Fibroblast of lung (primary cell): ENCODE results near the gene OR51L1. TPM values are rescaled to one million over a fixed set of nuclear protein-coding genes. Genes with fewer than 3 reads are reported as not detected.

Source experiments
- DNase-seq, 2 donors: peaks; one replicate each; pipeline versions ENCODE4 v3.0.0 to v3.0.0-alpha.2; 2010; ENCODE audit warnings: low read depth in 2 of 2
- H2AFZ ChIP-seq: 2 replicates; pipeline ENCODE4 v1.5.1; 2012; ENCODE audit warnings: low read length, control low read depth, inconsistent platforms
- H3K27ac ChIP-seq: 2 replicates; pipeline ENCODE4 v1.5.1; 2011; ENCODE audit warnings: low read length, control low read depth; ENCODE audit not compliant: insufficient read depth
- H3K27me3 ChIP-seq: 2 replicates; pipeline ENCODE4 v1.5.1; 2011; ENCODE audit warnings: mild to moderate bottlenecking, low read length; ENCODE audit not compliant: control insufficient read depth, insufficient read depth
- H3K36me3 ChIP-seq: 2 replicates; pipeline ENCODE4 v1.5.1; 2011; ENCODE audit warnings: low read length; ENCODE audit not compliant: control insufficient read depth, insufficient read depth
- H3K4me1 ChIP-seq: 2 replicates; pipeline ENCODE4 v1.5.1; 2011; ENCODE audit warnings: low read length; ENCODE audit not compliant: control insufficient read depth, insufficient read depth; ENCODE audit errors: extremely low read depth
- H3K4me2 ChIP-seq: 2 replicates; pipeline ENCODE4 v1.5.1; 2011; ENCODE audit warnings: low read length, control low read depth; ENCODE audit not compliant: insufficient read depth; ENCODE audit errors: extremely low read depth
- H3K4me3 ChIP-seq, 4 experiments: fragments of 200-600 bp in 1 of 4; sonication (generic) in 1 of 4; replicated peaks in 1 of 4; 2 replicates each; pipeline ENCODE4 v1.5.1; 2011 to 2016; ENCODE audit warnings: low read length in 4 of 4, low read depth in 3 of 4, mild to moderate bottlenecking in 3 of 4, control low read depth in 2 of 4, inconsistent platforms in 1 of 4, mixed read lengths in 1 of 4; ENCODE audit not compliant: insufficient read depth in 1 of 4; ENCODE audit errors: control extremely low read depth in 1 of 4
- H3K79me2 ChIP-seq: 2 replicates; pipeline ENCODE4 v1.5.1; 2012; ENCODE audit warnings: mild to moderate bottlenecking, low read length, inconsistent platforms; ENCODE audit not compliant: control insufficient read depth, insufficient read depth
- H3K9ac ChIP-seq: 2 replicates; pipeline ENCODE4 v1.5.1; 2011; ENCODE audit warnings: mild to moderate bottlenecking, low read length, control low read depth; ENCODE audit not compliant: insufficient read depth
- H3K9me3 ChIP-seq: 2 replicates; pipeline ENCODE4 v1.5.1; 2012; ENCODE audit warnings: low read depth, low read length; ENCODE audit not compliant: control insufficient read depth, insufficient read depth
- H4K20me1 ChIP-seq: 2 replicates; pipeline ENCODE4 v1.5.1; 2011; ENCODE audit warnings: low read length; ENCODE audit not compliant: control insufficient read depth, insufficient read depth; ENCODE audit errors: extremely low read depth
- EZH2 ChIP-seq: IDR thresholded peaks from 2 replicates; pipeline ENCODE4 v1.5.1; 2012; ENCODE audit warnings: low read length, control low read depth, mild to moderate bottlenecking; ENCODE audit errors: missing control alignments
- polyA plus RNA-seq, 2 donors: library from polyadenylated mRNA; depleted of rRNA in 1 of 2; stranded (reverse) in 1 of 2; unstranded in 1 of 2; fragments of >200 nt; gene quantifications; 2 replicates each; pipeline ENCODE4 v1.2.1, GENCODE V29; 2011 to 2012; ENCODE audit warnings: missing spikeins in 1 of 2
- total RNA-seq: library from RNA; depleted of rRNA; stranded (reverse); fragments of >200 nt; gene quantifications from 2 replicates; pipeline ENCODE4 v1.2.1, GENCODE V29; 2014
- TF ChIP-seq, protein P1 (sequence below), 2 donors: IDR thresholded peaks in 1 of 2; conservative IDR thresholded peaks in 1 of 2; 1 replicate in 1 of 2; 2 replicates in 1 of 2; pipeline ENCODE4 v1.5.1; 2011 to 2012; ENCODE audit warnings: low read length in 2 of 2, control low read depth in 1 of 2, inconsistent platforms in 1 of 2, low read depth in 1 of 2, mild to moderate bottlenecking in 1 of 2

Gene OR51L1
- total and polyA plus RNA-seq, 2 donors (not counting 1 experiment from before 2014, with no cell fraction given) = not detected

DNA sequence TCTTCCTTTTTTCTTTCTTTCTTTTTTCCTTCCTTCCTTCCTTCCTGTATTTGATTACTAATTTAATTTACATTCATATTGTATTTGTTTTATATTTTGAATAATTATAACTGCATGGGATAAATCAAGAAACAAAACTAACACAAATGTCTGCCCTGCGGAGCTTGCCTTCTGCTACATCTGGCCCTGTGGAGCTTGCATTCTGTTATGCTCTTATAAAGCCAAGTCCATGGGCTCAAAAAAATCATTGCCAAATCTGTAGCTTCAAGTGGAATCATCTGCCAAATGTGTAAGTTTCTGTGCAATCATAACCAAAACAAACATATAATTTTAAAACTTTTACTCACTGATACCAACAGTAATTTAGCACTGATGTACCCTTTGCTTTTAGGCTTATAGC lies 43.7 kb downstream of the OR51L1 start:
- Histone ChIP-seq H4K20me1 (no peaks in the 10 kb centered on the region), H3K4me1 (no peaks in the 10 kb centered on the region), H3K79me2 (no peaks in the 10 kb centered on the region), H3K4me3 (no peak overlapping the region), H3K9ac (no peak overlapping the region), H3K36me3 (no peaks in the 10 kb centered on the region), H3K27ac (no peak overlapping the region), H3K4me2 (no peak overlapping the region), H2AFZ (no peak overlapping the region), H3K27me3 (no peaks in the 10 kb centered on the region), H3K9me3 (no peaks in the 10 kb centered on the region)
- DNase-seq = no peak
- no peak for TF ChIP-seq EZH2
- TF ChIP-seq, protein P1, sequence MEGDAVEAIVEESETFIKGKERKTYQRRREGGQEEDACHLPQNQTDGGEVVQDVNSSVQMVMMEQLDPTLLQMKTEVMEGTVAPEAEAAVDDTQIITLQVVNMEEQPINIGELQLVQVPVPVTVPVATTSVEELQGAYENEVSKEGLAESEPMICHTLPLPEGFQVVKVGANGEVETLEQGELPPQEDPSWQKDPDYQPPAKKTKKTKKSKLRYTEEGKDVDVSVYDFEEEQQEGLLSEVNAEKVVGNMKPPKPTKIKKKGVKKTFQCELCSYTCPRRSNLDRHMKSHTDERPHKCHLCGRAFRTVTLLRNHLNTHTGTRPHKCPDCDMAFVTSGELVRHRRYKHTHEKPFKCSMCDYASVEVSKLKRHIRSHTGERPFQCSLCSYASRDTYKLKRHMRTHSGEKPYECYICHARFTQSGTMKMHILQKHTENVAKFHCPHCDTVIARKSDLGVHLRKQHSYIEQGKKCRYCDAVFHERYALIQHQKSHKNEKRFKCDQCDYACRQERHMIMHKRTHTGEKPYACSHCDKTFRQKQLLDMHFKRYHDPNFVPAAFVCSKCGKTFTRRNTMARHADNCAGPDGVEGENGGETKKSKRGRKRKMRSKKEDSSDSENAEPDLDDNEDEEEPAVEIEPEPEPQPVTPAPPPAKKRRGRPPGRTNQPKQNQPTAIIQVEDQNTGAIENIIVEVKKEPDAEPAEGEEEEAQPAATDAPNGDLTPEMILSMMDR (conservative IDR thresholded peaks at IDR 0.05 in 1 of 2, IDR thresholded peaks at IDR 0.05 in 1 of 2; ENCODE audit: low read depth in 1 of 2, low read length in 2 of 2) = no peak

DNA sequence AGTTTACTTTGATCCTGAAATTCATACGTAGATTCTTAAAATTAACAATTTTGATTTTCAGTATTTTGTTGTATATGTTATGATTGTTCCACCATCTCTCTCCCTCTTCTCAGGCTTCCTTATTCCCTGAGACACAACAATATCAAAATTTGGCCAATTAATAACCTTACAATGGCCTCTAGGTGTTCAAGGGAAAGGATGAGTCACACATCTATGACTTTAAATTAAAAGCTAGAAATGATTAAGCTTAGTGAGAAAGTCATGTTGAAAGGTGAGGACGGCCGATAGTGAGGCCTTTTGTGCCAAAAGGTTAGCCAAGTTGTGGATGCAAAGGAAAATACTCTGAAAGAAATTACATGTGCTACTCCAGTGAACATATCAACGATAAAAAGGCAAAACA lies 46.2 kb downstream of the OR51L1 start:
- Histone ChIP-seq H3K9me3 (no peaks in the 10 kb centered on the region), H3K4me2 (no peak overlapping the region), H3K9ac (no peak overlapping the region), H3K4me1 (no peaks in the 10 kb centered on the region), H4K20me1 (no peaks in the 10 kb centered on the region), H3K27ac (no peak overlapping the region), H3K79me2 (no peaks in the 10 kb centered on the region), H3K36me3 (no peaks in the 10 kb centered on the region), H3K27me3 (no peaks in the 10 kb centered on the region), H2AFZ (no peak overlapping the region), H3K4me3 (no peak overlapping the region)
- TF ChIP-seq, protein P1 (conservative IDR thresholded peaks at IDR 0.05 in 1 of 2, IDR thresholded peaks at IDR 0.05 in 1 of 2; ENCODE audit: low read depth in 1 of 2, low read length in 2 of 2) = no peak
- TF ChIP-seq EZH2 = no peak
- no peak for DNase-seq

DNA sequence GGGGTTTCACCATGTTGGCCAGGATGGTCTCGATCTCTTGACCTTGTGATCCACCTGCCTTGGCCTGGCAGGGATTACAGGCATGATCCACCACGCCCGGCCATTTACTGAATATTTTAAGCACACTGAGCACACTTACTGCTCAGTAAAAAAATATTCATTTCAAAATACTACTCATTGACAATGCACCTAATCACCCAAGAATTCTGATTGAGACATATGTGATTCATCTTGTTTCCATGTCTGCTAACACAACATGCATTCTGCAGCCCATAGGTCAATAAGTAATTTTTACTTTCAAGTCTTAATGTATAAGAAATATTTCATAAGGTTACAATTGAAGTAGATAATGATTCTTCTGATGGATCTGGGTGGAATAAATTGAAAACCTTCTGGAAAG lies 47.4 kb downstream of the OR51L1 start:
- Histone ChIP-seq H3K36me3 (no peaks in the 10 kb centered on the region), H3K27me3 (no peaks in the 10 kb centered on the region), H3K4me2 (no peak overlapping the region), H3K9ac (no peak overlapping the region), H3K4me3 (no peak overlapping the region), H3K27ac (no peak overlapping the region), H2AFZ (no peak overlapping the region), H3K4me1 (no peaks in the 10 kb centered on the region), H3K9me3 (no peaks in the 10 kb centered on the region), H4K20me1 (no peaks in the 10 kb centered on the region), H3K79me2 (no peaks in the 10 kb centered on the region)
- DNase-seq = no peak
- TF ChIP-seq, protein P1 (conservative IDR thresholded peaks at IDR 0.05 in 1 of 2, IDR thresholded peaks at IDR 0.05 in 1 of 2; ENCODE audit: low read depth in 1 of 2, low read length in 2 of 2) = no peak
- no peak for TF ChIP-seq EZH2
